ENCODE measurements around the gene CTTN.

DNA sequence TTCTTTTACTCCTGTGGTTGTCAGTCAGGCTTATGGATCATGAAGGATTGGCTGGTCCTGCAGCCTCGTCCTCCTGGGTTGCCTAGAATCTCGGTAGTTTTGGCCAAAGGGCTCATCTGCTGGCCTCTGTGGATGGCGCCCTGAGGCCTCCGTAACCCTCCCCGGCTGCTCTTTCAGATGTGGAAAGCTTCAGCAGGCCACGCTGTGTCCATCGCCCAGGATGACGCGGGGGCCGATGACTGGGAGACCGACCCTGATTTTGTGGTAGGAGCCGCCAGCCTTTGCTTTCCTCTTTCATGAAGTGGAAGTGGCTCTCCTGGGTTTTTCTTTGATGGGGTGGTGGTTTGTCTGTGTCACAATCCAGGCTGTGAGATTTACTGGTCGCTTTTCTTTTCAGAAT lies 8.8 kb downstream of the CTTN start:
- no peak for TF ChIP-seq POLR2A (IDR thresholded peaks at IDR 0.05)
- TF ChIP-seq, protein P1, sequence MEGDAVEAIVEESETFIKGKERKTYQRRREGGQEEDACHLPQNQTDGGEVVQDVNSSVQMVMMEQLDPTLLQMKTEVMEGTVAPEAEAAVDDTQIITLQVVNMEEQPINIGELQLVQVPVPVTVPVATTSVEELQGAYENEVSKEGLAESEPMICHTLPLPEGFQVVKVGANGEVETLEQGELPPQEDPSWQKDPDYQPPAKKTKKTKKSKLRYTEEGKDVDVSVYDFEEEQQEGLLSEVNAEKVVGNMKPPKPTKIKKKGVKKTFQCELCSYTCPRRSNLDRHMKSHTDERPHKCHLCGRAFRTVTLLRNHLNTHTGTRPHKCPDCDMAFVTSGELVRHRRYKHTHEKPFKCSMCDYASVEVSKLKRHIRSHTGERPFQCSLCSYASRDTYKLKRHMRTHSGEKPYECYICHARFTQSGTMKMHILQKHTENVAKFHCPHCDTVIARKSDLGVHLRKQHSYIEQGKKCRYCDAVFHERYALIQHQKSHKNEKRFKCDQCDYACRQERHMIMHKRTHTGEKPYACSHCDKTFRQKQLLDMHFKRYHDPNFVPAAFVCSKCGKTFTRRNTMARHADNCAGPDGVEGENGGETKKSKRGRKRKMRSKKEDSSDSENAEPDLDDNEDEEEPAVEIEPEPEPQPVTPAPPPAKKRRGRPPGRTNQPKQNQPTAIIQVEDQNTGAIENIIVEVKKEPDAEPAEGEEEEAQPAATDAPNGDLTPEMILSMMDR (IDR thresholded peaks at IDR 0.05), result no peak

Measured in testis (tissue), 2 donors.